Frontal cortex (tissue), 4 donors: Measurements from ENCODE around the gene ANKLE1. TPM values are rescaled to one million over a fixed set of nuclear protein-coding genes. Genes with fewer than 3 reads are reported as not detected.

Experiments
- DNase-seq, 2 donors: peaks; one replicate each; pipeline ENCODE4 v3.0.0; 2012; ENCODE audit warnings: low spot score in 2 of 2
- FAIRE-seq: peaks from 2 replicates; lab custom pipeline; 2012; peaks lifted over from hg19 to GRCh38; lab: Jason Lieb, UNC
- total RNA-seq: library from RNA; depleted of rRNA; stranded (reverse); fragments of >200 nt; gene quantifications from one replicate; pipeline ENCODE4 v1.2.3, GENCODE V29; 2014
- donor health status: control.
- donor health status: control.
- donor health status: control.

The ANKLE1 gene
- total RNA-seq, 1 donor from 2014 or later = 0.82 TPM

- no peak for FAIRE-seq
- peak; percentile 97 for DNase-seq
Measured at GRCh38 chr19:17334414-17335409, 53.0 kb downstream of the ANKLE1 start, which contains the start of gene ANO8. TSS of gene ANO8 (minus strand) at chr19:17334855. CDS start at chr19:17334670, 185 bp downstream.

DNA sequence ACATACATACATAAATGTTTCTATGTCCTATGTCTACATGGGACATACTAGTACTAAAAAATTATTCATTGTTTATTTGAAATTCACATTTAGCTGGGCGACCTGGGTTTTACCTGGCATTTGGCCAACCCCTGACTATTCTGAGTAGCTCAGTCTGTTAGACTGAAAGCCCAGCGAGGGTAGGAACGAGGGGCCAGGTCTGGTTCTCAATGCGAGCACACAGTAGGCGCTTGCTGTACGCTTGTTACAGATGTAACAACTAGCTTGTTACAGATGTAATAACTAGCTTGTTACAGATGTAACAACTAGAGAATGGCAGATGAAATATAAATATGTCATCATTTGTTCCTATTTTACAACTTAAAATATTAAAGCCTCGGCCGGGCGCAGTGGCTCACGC lies 53.9 kb downstream of the ANKLE1 start:
- no peak for FAIRE-seq

More for the DNA sequence above, 53.9 kb downstream of the ANKLE1 start:
- DNase-seq = no peak

Other genes starting within 250 kb of the ANKLE1 start
- gene HAUS8, start 206.4 kb upstream of the ANKLE1 start, total RNA-seq = 2.0 TPM
- 21.2 TPM for gene MYO9B, start 206.1 kb upstream of the ANKLE1 start, total RNA-seq
- gene USE1, start 66.5 kb upstream of the ANKLE1 start, total RNA-seq = 15.1 TPM
- 0.82 TPM for gene OCEL1, start 55.7 kb upstream of the ANKLE1 start, total RNA-seq
- 9.8 TPM for gene NR2F6, start 36.0 kb upstream of the ANKLE1 start, total RNA-seq
- 0.82 TPM for gene USHBP1, start 17.2 kb upstream of the ANKLE1 start, total RNA-seq
- 66.9 TPM for gene BABAM1, start 14.5 kb upstream of the ANKLE1 start, total RNA-seq
- gene ABHD8, start 21.5 kb downstream of the ANKLE1 start, total RNA-seq = 20.4 TPM
- gene MRPL34, start 24.0 kb downstream of the ANKLE1 start, total RNA-seq = 11.4 TPM
- gene DDA1, start 27.7 kb downstream of the ANKLE1 start, total RNA-seq = 10.2 TPM
- gene ANO8, start 53.0 kb downstream of the ANKLE1 start, total RNA-seq = 20.0 TPM
- 11.8 TPM for gene GTPBP3, start 55.7 kb downstream of the ANKLE1 start, total RNA-seq
- gene PLVAP, start 95.4 kb downstream of the ANKLE1 start, total RNA-seq = under 0.01 TPM
- gene CCDC194, start 112.3 kb downstream of the ANKLE1 start, total RNA-seq = not detected
- gene BST2, start 123.7 kb downstream of the ANKLE1 start, total RNA-seq = 1.6 TPM
- gene MVB12A, start 138.1 kb downstream of the ANKLE1 start, total RNA-seq = 17.5 TPM
- gene TMEM221, start 166.8 kb downstream of the ANKLE1 start, total RNA-seq = 0.82 TPM
- not detected for gene NXNL1, start 179.0 kb downstream of the ANKLE1 start, total RNA-seq
- 10.2 TPM for gene SLC27A1, start 188.6 kb downstream of the ANKLE1 start, total RNA-seq
- 38.3 TPM for gene PGLS, start 229.7 kb downstream of the ANKLE1 start, total RNA-seq